Measurements from ENCODE around the gene CNGA3.

CNGA3 gene

GRCh38 chr2:98335271-98335670 is 11.0 kb upstream of the CNGA3 start:
- no peak for DNase-seq (ENCODE audit: low read depth, low spot score)
- POLR2A ChIA-PET: no interaction called here
- no peak overlapping the region for H3K4me3 ChIP-seq (ENCODE audit: low read depth, low read length)
- CTCF ChIA-PET: no interaction called here
- no peak for TF ChIP-seq CTCF (IDR thresholded peaks at IDR 0.05; ENCODE audit: insufficient read depth, low read length, missing control alignments)

- no peak overlapping the region for H3K4me3 ChIP-seq (ENCODE audit: low read depth, low read length)
- POLR2A ChIA-PET: no interaction called here
- no peak for TF ChIP-seq CTCF (IDR thresholded peaks at IDR 0.05; ENCODE audit: insufficient read depth, low read length, missing control alignments)
- CTCF ChIA-PET: no interaction called here
- DNase-seq (ENCODE audit: low read depth, low spot score): no peak
Observed at GRCh38 chr2:98341241-98341640, 5.0 kb upstream of the CNGA3 start.

GRCh38 chr2:98343285-98343684 is 3.0 kb upstream of the CNGA3 start:
- ChIA-PET CTCF (no interaction called here), POLR2A (no interaction called here)
- no peak for TF ChIP-seq CTCF (IDR thresholded peaks at IDR 0.05; ENCODE audit: insufficient read depth, low read length, missing control alignments)
- no peak overlapping the region for H3K4me3 ChIP-seq (ENCODE audit: low read depth, low read length)
- no peak for DNase-seq (ENCODE audit: low read depth, low spot score)

GRCh38 chr2:98347298-98348065 is 1.2 kb downstream of the CNGA3 start:
- H3K4me3 ChIP-seq (ENCODE audit: low read depth, low read length): no peak overlapping the region
- no peak for DNase-seq (ENCODE audit: low read depth, low spot score)

GRCh38 chr2:98348066-98348561 is 1.9 kb downstream of the CNGA3 start:
- no peak overlapping the region for H3K4me3 ChIP-seq (ENCODE audit: low read depth, low read length)
- TF ChIP-seq CTCF (IDR thresholded peaks at IDR 0.05; ENCODE audit: insufficient read depth, low read length, missing control alignments): no peak
- no peak for DNase-seq (ENCODE audit: low read depth, low spot score)
- ChIA-PET POLR2A (no interaction called here), CTCF (interaction anchor here (1.2 kb wide), 1 partner anchor 648 kb away, joined by 4 read pairs; no protein-coding TSS in a partner anchor)

More at GRCh38 chr2:98347298-98348065, 1.2 kb downstream of the CNGA3 start:
- POLR2A ChIA-PET: no interaction called here
- CTCF ChIA-PET: interaction anchor here (1.2 kb wide), 1 partner anchor 648 kb away, joined by 4 read pairs; no protein-coding TSS in a partner anchor
- no peak for TF ChIP-seq CTCF (IDR thresholded peaks at IDR 0.05; ENCODE audit: insufficient read depth, low read length, missing control alignments)

- DNase-seq (ENCODE audit: low read depth, low spot score): no peak
- ChIA-PET CTCF (no interaction called here), POLR2A (no interaction called here)
- TF ChIP-seq CTCF (IDR thresholded peaks at IDR 0.05; ENCODE audit: insufficient read depth, low read length, missing control alignments): no peak
- H3K4me3 ChIP-seq (ENCODE audit: low read depth, low read length): no peak overlapping the region
Observed at GRCh38 chr2:98350411-98350810, 4.2 kb downstream of the CNGA3 start.

Measured in AG04449 (cell line).